K562 (cell line): ENCODE results near the gene CRADD. TPM values are rescaled to one million over a fixed set of nuclear protein-coding genes. Genes with fewer than 3 reads are reported as not detected.
A peak's percentile ranks its signal among the peaks of the same experiment; 100 is the strongest.

ENCODE experiments used
- CEBPG ChIP-seq, 3 experiments: fragments of 200-800 bp in 1 of 3; sonication (Bioruptor generic) in 1 of 3; sonication (generic) in 1 of 3; formaldehyde crosslinking in 1 of 3; IDR thresholded peaks in 2 of 3; conservative IDR thresholded peaks in 1 of 3; 2 replicates each; pipeline versions ENCODE4 v1.6.1 to v1.8.0; 2016 to 2022; ENCODE audit warnings: missing compliant biosample characterization in 2 of 3, missing genetic modification characterization in 2 of 3, mild to moderate bottlenecking in 1 of 3, missing genetic modification reagents in 1 of 3
- CUX1 ChIP-seq: fragments of 200-800 bp; sonication (Bioruptor generic); IDR thresholded peaks from 2 replicates; pipeline ENCODE4 v1.6.1; 2016; ENCODE audit warnings: missing genetic modification characterization, missing compliant biosample characterization
- ETV1 ChIP-seq: fragments of 450-650 bp; conservative IDR thresholded peaks from 2 replicates; pipeline ENCODE4 v1.6.1; 2016; ENCODE audit warnings: missing genetic modification characterization, control low read depth, low read depth, missing compliant biosample characterization
- PHF8 ChIP-seq: fragments of 200-600 bp; sonication (generic); IDR thresholded peaks from 2 replicates; pipeline ENCODE4 v1.6.1; 2012; ENCODE audit warnings: mixed run types, mild to moderate bottlenecking, inconsistent platforms, low read length, moderate library complexity, borderline replicate concordance
- PTBP1 ChIP-seq: fragments of 200-400 bp; formaldehyde crosslinking; IDR thresholded peaks from 2 replicates; pipeline ENCODE4 v1.6.1; 2017; ENCODE audit warnings: low read depth, low read length
- RAD51 ChIP-seq: fragments of 450-650 bp; IDR thresholded peaks from 2 replicates; pipeline ENCODE4 v1.7.1; 2016; ENCODE audit warnings: low read depth, mild to moderate bottlenecking, borderline replicate concordance
- ZHX1 ChIP-seq: fragments of 150-350 bp; conservative IDR thresholded peaks from 2 replicates; pipeline ENCODE4 v1.6.1; 2014; ENCODE audit warnings: low read length
- ZNF212 ChIP-seq: fragments of 450-650 bp; formaldehyde crosslinking; IDR thresholded peaks from 2 replicates; pipeline ENCODE4 v1.4.0; 2020; ENCODE audit warnings: mild to moderate bottlenecking
- ZNF311 ChIP-seq: fragments of 250-450 bp; sonication (Bioruptor Pico); IDR thresholded peaks from 2 replicates; pipeline ENCODE4 v1.4.0; 2020; ENCODE audit warnings: mild to moderate bottlenecking, moderate library complexity
- polyA plus RNA-seq, 8 experiments: library from polyadenylated mRNA; depleted of rRNA in 4 of 8; stranded (reverse) in 5 of 8; unstranded in 3 of 8; fragments of >200 nt; fragmentation: Nextera tagmentation in 2 of 8; fragmentation: Illumina TruSeq in 1 of 8; extraction: Ambion mirVana in 2 of 8; extraction: Trizol in 1 of 8; gene quantifications; 2 replicates each; pipeline versions ENCODE4 v1.2.1 to v1.2.3, GENCODE V29; 2011 to 2014; ENCODE audit warnings: inconsistent platforms in 1 of 8, missing spikeins in 1 of 8
- total RNA-seq, 7 experiments: library from RNA; depleted of rRNA in 6 of 7; stranded (reverse); fragments of >200 nt in 6 of 7; fragmentation: Illumina TruSeq in 2 of 7; extraction: Trizol in 2 of 7; gene quantifications; 2 replicates each; pipeline versions ENCODE4 v1.2.1 to v1.2.3, GENCODE V29; 2011 to 2021; ENCODE audit warnings: low replicate concordance in 1 of 7
- TF ChIP-seq, protein P1 (sequence below), 2 experiments: IDR thresholded peaks in 1 of 2; conservative IDR thresholded peaks in 1 of 2; 2 replicates each; pipeline ENCODE4 v1.6.1; 2016; ENCODE audit warnings: low read depth in 2 of 2, mild to moderate bottlenecking in 1 of 2, missing compliant biosample characterization in 1 of 2, missing genetic modification characterization in 1 of 2, moderate library complexity in 1 of 2
- TF ChIP-seq, protein P2 (sequence below): fragments of 450-650 bp; IDR thresholded peaks from 2 replicates; pipeline ENCODE4 v1.7.0; 2016; ENCODE audit warnings: borderline replicate concordance

The CRADD gene
- total and polyA plus RNA-seq, 9 of the 15 experiments (the other 6 are each of a cell fraction or from before 2014, with no cell fraction given), result 20.5 to 41.1 (median 25.9) TPM

DNA sequence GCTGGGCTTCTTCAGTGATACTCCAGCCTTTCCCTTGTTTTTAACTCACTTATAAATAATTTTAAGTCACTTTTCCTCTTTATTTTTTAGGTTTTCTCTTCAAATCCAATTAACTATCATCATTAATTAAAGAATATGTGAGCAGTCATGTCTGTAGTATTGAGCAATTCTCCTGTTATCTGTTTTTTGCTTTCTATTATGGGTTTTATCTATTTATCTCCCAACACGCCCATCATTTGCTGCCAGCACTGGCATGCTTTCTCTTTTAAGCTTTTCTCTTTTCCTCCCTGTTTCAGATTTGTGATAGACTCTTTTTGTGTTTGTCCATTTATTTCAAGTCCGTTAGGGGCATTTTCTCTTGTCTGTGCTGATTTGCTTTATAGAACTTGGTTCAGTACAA is 72.3 kb downstream of the CRADD start (continued):
- TF ChIP-seq, protein P1, sequence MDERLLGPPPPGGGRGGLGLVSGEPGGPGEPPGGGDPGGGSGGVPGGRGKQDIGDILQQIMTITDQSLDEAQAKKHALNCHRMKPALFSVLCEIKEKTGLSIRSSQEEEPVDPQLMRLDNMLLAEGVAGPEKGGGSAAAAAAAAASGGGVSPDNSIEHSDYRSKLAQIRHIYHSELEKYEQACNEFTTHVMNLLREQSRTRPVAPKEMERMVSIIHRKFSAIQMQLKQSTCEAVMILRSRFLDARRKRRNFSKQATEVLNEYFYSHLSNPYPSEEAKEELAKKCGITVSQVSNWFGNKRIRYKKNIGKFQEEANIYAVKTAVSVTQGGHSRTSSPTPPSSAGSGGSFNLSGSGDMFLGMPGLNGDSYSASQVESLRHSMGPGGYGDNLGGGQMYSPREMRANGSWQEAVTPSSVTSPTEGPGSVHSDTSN (CRISPR knock-in tag; IDR thresholded peaks at IDR 0.05; ENCODE audit: low read depth), result no peak
- TF ChIP-seq, protein P1 (tag; conservative IDR thresholded peaks at IDR 0.05; ENCODE audit: low read depth), result peak; percentile 39; the same call in 1 of the 2 replicates
- TF ChIP-seq CEBPG (CRISPR knock-in tag; IDR thresholded peaks at IDR 0.05) (no peak), CEBPG (tag; conservative IDR thresholded peaks at IDR 0.05 in 1 of 2, IDR thresholded peaks at IDR 0.05 in 1 of 2) (peak; percentile 61 to 90), CUX1 (CRISPR knock-in tag) (no peak), ZNF212 (CRISPR knock-in tag) (no peak), PTBP1 (no peak), ZHX1 (no peak), ZNF311 (CRISPR knock-in tag) (no peak), PHF8 (no peak), ETV1 (tag) (no peak), RAD51 (no peak)
- TF ChIP-seq, protein P2, sequence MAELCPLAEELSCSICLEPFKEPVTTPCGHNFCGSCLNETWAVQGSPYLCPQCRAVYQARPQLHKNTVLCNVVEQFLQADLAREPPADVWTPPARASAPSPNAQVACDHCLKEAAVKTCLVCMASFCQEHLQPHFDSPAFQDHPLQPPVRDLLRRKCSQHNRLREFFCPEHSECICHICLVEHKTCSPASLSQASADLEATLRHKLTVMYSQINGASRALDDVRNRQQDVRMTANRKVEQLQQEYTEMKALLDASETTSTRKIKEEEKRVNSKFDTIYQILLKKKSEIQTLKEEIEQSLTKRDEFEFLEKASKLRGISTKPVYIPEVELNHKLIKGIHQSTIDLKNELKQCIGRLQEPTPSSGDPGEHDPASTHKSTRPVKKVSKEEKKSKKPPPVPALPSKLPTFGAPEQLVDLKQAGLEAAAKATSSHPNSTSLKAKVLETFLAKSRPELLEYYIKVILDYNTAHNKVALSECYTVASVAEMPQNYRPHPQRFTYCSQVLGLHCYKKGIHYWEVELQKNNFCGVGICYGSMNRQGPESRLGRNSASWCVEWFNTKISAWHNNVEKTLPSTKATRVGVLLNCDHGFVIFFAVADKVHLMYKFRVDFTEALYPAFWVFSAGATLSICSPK, result no peak
